Choroid plexus epithelial cell (primary cell): ENCODE measurements around the gene DLX2.
"Not testable (repeated sequence)": the region's sequence is repeated elsewhere in the genome, so short reads cannot be mapped to it uniquely, and the experiment has no call there.

Source experiments
- DNase-seq: peaks from one replicate; pipeline ENCODE4 v3.0.0-alpha.2; 2010; ENCODE audit warnings: low read depth
- H3K4me3 ChIP-seq: 2 replicates; pipeline ENCODE4 v1.5.1; 2011; ENCODE audit warnings: low read depth, mild to moderate bottlenecking, control low read depth, low read length, moderate library complexity
- TF ChIP-seq, protein P1 (sequence below): conservative IDR thresholded peaks from 2 replicates; pipeline ENCODE4 v1.5.1; 2011; ENCODE audit warnings: low read depth, mild to moderate bottlenecking, control low read depth, inconsistent platforms, low read length, moderate library complexity

The DLX2 gene

DNA sequence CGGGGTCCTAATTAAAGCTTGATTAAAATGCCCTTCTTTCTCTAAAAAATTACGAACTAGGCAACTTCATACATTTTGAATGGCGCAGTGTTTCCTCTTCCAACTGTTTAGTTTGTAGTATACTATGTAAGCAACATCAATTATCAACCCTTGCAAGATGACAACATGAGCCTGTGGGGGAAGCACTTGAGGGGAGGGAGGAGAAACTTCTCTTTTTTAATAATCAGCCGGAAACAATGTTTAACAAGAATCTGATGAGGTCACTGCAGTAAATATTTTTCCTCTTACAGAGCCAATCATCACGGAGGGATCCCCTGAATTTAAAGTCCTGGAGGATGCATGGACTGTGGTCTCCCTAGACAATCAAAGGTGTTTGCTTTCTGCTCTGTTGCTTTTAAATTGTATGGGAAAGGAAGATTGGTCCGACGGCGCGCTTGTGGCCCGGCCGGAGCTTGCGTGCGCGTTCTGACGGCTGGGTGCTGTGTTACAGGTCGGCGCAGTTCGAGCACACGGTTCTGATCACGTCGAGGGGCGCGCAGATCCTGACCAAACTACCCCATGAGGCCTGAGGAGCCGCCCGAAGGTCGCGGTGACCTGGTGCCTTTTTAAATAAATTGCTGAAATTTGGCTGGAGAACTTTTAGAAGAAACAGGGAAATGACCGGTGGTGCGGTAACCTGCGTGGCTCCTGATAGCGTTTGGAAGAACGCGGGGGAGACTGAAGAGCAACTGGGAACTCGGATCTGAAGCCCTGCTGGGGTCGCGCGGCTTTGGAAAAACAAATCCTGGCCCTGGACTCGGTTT is 22.7 kb downstream of the DLX2 start:
- DNase-seq = no peak
- TF ChIP-seq, protein P1, sequence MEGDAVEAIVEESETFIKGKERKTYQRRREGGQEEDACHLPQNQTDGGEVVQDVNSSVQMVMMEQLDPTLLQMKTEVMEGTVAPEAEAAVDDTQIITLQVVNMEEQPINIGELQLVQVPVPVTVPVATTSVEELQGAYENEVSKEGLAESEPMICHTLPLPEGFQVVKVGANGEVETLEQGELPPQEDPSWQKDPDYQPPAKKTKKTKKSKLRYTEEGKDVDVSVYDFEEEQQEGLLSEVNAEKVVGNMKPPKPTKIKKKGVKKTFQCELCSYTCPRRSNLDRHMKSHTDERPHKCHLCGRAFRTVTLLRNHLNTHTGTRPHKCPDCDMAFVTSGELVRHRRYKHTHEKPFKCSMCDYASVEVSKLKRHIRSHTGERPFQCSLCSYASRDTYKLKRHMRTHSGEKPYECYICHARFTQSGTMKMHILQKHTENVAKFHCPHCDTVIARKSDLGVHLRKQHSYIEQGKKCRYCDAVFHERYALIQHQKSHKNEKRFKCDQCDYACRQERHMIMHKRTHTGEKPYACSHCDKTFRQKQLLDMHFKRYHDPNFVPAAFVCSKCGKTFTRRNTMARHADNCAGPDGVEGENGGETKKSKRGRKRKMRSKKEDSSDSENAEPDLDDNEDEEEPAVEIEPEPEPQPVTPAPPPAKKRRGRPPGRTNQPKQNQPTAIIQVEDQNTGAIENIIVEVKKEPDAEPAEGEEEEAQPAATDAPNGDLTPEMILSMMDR = no peak
- H3K4me3 ChIP-seq = no peak overlapping the region

DNA sequence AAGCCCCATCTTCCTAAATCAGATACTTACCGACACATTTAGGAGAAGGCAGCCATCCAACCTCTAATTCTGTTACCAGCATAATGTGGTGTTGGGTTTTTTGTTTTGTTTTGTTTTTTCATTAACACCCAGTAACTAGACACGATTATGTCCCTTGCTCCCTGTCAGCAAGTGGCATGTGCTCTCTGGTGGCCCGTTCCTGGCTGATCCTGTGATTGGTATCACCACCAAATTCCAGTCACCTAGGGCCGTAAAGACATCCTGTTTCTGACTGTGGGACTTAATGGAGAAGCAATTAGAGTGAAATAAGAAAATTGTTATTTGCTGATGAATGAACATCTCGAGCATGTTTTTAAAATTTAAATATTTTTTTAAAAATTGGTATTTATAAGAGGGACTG is 23.3 kb downstream of the DLX2 start:
- no peak overlapping the region for H3K4me3 ChIP-seq
- TF ChIP-seq, protein P1 = no peak
- DNase-seq = no peak

DNA sequence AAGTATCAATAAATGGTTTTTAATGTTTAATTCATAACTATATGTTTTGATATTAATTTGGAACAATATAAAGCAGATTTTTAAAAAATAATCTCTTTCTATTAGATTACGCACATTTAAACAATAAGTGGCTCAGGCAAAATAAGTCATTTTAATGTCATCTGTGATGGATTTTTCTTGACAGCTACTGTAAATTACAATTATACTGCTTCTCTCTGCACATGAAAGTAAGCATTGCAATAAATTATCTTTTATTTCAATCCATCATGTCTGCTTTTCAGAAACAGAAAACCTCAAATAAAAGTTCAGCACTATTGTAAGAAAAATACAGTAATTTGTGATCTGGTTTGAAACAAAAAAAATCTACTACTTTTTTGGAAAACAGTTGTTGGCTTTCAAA is 28.4 kb downstream of the DLX2 start:
- no peak overlapping the region for H3K4me3 ChIP-seq
- DNase-seq = no peak
- TF ChIP-seq, protein P1 = no peak

DNA sequence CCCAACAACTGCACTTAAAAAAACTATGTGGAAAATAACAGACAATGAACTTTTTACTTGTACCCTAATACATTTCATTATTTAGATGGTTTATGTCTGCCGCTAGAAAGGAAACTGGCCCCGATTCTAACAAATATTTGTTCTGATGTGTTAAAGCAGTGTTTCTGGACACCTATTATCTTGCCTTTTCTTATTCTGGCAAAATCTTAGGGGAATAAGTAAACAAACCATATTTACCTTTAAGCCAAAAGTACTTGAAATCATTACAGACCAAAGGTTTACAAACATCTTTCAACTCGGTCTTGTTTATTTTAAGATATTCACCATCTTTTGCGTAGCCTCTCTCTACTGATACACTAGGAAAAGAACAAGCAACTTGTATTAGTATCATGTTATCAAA is 29.2 kb downstream of the DLX2 start:
- TF ChIP-seq, protein P1 = no peak
- H3K4me3 ChIP-seq = no peak overlapping the region
- DNase-seq = no peak

DNA sequence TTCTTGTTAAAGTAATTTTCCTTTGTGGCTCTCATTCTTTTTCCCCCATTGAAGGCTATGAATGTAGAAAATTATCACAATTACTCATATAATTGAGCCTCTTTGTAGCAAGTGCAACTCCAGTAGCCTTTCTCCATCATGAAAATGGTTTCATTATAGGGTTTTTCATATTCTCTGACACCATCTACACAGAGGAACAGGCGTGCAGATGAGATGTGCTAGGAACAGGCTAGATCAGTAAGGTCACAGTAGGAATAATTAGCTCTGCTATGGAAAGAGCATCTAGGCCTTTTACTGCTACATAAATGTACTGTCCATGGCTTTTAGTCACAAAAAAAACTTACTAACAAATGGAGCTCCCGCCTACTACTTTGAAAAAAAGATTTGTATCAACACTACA is 30.0 kb downstream of the DLX2 start:
- TF ChIP-seq, protein P1 = no peak
- no peak overlapping the region for H3K4me3 ChIP-seq
- no peak for DNase-seq

DNA sequence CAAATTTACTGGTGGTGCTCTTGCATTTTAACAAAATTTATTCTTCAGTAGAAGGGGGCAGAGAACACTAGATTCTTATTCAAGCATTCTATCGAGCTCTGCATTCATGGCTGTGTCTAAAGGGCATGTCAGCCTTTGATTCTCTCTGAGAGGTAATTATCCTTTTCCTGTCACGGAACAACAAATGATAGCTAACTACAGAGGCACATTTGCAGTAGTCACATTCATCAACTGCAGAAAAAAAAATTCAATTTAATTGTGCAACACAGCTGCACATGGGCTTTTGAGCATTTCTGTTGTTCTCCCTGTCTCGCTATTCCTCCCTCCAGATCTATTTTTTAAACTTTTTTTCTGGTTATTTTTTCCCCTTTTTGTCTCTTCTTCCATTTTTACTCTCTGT is 30.4 kb downstream of the DLX2 start:
- TF ChIP-seq, protein P1 = no peak
- no peak overlapping the region for H3K4me3 ChIP-seq
- DNase-seq = no peak

DNA sequence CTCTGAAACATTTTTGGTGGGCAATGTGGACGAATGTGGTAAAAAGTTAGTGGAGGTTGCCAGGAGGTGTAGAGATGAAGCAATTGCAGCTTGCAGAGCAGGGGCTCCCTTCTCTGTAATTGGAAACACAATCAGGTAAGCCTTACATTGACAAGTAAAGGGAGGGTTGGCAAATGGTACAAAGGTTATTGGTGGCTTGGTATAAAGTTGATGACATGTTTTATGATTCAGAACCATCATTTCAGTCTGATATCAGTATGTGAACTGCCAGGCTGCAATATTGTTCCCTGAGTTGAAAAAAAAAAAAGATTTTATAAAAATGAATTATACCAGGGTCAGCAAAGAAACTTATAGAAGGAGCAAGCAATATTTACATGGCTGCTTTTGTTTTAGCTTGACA is 31.8 kb downstream of the DLX2 start:
- TF ChIP-seq, protein P1 = no peak
- no peak overlapping the region for H3K4me3 ChIP-seq
- no peak for DNase-seq

DNA sequence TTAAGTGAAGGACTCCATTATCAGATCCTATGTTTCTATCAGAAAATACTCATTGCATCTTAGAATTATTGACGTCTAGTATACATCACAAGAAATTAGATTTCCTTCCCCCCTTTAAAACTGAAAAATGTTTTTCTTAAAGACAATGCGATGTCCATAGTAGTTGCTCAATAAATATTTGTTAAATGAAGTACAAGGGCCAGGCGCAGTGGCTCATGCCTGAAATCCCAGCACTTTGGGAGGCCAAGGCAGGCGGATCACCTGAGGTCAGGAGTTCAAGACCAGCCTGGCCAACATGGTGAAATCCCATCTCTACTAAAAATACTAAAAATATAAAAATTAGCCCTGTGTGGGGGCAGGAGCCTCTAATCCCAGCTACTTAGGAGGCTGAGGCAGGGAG is 34.8 kb downstream of the DLX2 start:
- not testable (repeated sequence) for DNase-seq, H3K4me3 ChIP-seq
